Lung microvascular endothelial cell (primary cell): ENCODE measurements around the gene TBC1D10A. TPM values are rescaled to one million over a fixed set of nuclear protein-coding genes. Genes with fewer than 3 reads are reported as not detected.
A peak's percentile ranks its signal among the peaks of the same experiment; 100 is the strongest.

Source experiments
- DNase-seq, 2 donors: peaks; one replicate each; pipeline versions ENCODE4 v3.0.0 to v3.0.0-alpha.2; 2010; ENCODE audit warnings: low read depth in 2 of 2
- total RNA-seq: library from RNA; depleted of rRNA; stranded (reverse); fragments of >200 nt; gene quantifications from 2 replicates; pipeline ENCODE4 v1.2.1, GENCODE V29; 2014

TBC1D10A gene
- total RNA-seq, 1 donor from 2014 or later, result 8.9 TPM

DNA sequence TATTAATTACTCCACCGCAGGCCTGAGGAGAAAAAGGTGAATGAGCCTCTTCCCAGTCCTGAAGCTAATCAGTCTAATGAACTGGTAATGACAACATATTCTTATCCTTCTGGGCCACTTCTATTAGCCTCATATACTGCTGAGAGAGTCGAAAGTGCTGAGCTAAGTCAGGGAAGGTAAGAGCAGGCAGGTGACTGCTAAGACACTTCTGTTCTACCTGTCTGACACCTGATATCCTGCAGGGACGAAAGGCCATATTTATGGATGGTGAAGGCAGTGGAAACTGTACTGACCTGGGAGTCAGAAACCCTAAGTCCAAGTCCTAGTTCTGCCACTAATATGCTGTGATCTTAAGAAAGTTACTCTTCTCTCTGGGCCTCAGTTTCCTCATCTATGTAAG lies 3.5 kb downstream of the TBC1D10A start:
- DNase-seq, result no peak

DNA sequence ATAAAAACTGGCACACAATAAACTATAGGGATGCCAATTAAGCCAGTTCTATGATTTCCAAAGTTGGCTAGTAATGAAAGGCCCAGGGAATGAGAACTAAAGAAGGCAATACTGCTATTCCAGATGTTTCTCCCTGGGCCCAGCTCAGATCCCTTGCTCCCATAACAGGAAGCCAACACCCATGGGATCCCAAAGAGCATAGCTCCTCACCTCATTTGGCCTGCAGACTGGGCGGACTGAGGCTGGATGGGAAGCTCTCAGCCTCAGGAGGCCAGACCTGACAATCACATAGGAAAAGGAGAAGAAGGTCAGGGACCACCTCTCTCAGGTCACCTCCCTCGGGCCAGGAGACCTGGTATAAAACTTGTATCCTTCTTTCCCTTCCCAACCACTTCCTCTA lies 5.3 kb downstream of the TBC1D10A start:
- no peak for DNase-seq

DNA sequence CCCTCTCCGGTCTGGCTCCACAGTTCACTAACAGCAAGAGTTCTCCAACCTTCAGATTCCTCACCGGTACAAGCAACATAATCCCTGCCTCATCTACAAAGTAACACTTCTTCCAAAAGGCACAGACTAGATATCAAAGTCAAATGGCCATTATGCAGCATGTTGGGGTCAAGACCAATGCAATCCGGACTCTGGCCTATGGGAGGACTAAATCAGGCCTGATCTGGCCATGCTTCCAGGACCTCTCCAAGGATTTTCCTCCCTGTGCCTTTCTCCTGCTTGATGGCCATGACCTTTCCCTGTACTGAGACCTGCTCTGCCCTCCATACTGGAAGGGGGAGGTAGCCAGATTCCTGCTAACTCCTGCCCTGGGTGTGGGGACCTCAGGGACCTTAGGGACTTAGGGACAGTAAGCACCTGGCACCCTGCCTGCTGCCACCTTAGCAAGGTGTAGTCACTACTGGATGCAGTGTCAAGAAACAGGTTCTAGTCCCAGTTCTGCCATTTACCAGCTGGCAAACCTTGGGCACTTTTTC lies 6.7 kb downstream of the TBC1D10A start:
- DNase-seq, result no peak

DNA sequence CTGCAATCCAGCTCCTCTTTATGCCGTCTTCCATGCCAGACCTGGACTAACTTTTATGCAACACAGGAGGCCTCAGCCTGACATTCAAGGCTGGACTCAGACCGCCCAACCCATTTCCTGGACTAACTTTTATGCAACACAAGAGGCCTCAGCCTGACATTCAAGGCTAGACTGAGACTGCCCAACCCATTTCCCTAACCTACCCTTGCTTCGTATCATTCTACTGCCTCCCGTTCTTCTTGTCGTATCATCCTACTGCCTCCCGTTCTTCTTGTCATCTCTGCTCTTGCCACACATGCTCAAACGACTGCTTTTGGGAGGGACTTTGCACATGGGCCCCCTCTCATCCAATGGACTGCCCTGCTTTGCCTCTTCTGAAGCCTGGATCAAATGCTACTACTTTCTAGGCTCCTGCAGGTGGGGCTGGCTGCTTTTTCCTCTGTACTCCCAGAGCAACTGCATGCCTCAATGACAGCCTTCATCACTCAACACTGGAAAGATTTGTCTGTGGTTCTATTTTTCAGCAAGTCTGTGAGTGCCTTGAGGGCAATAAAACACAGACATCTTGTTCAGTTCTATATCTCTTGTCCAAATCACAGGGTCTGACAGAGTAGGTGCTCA lies 7.8 kb downstream of the TBC1D10A start:
- DNase-seq, result peak in 1 of 2 donors; percentile 29

DNA sequence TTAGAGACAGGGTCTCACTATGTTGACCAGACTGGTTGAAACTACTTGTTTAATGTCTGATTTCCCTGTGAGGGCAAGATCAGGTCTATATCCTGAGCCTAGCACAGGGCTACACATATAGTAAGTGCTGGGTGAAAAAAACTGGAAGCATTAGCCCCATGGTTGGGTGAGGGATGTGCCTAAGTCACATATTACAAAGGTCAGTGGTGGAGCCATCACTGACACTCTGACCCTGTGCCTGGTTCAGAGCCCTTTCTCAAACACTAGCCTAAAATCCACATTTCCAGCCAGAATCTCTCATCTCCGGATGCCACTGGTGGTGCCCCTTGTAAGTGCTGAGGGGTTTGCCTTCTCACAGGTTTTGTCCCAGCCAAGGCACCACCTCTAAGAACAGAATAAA lies 9.0 kb downstream of the TBC1D10A start:
- DNase-seq, result no peak

DNA sequence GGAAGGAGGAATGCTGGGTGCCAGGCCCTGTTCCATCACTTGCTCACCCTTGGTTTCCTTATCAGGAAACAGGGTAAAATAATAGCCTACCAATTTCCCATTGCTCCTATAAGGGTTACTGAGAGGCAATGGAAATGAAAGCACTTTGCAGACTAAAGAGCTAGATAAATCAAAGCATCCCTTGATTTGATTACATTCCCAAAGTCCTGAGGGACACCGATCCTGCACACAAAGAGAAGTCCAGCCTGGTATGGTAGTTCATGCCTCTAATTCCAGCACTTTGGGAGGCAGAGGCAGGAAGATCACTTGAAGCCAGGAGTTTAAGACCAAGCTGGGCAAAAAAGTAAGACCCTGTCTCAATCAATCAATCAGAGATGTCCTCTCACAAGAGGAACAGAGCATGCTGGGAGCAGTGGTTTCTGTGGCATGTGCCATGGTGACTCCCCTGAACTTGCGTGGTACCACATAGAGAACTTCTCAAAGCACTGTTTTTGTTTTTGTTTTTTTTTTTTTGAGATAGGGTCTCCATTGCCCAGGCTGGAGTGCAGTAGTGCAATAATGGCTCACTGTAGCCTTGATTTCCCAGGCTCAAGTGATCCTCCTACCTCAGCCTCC lies 10.7 kb downstream of the TBC1D10A start:
- no peak for DNase-seq

DNA sequence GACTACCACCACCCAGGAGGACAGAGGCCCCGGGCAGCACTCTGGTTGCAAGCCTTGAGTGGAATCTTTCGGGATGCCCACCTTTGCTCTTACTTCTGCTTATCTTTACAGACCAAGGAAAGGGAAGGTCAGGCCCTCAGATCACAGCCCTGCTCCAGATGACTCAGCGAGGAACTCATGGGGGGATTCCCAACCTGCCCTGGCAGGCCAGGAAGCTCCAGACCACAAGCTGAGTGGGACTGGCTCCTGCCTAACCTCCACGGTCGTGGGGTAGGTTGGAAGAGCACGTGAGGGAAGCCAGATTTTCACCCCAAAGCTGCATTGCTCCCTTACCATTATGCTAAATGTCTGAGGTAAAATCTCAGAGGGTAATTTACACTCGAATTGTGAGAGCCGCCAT lies 11.8 kb downstream of the TBC1D10A start:
- DNase-seq, result peak in 1 of 2 donors; percentile 73

DNA sequence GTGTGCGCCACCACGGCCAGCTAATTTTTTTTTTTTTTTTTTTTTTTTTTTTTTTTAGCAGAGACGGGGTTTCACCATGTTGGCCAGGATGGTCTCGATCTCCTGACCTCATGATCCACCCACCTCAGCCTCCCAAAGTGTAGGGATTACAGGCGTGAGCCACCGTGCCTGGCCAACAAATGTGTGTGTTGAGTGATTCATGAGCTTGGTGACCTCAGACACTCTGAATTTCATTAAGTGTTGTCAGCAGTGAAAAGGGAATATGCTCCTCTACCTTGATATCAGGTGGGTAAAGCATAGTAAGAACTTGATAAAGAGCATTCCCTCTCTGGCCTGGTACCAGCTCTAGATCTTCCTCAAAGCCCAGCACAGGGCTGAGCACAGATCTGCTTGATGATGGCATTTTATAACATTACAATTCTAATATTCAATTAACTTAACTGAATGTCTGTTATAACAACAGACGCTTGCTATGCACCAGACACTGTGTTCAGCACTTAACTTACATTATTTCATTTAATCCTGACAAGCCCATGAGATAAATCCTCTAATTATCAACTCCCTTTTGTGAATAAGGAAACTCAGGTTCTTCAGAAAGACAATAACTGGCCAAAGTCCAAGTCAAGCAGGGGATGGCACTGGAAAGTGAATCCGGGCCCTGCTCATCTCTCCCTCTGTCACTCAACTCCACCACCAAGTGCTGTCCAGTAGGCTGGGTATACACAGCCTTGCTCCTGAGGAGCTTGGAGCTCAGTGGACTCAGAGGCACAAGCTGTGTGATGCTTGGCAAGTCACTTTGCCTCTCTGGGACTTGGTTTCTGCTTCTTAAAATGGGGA lies 13.0 kb downstream of the TBC1D10A start:
- peak in 1 of 2 donors; percentile 26 for DNase-seq

DNA sequence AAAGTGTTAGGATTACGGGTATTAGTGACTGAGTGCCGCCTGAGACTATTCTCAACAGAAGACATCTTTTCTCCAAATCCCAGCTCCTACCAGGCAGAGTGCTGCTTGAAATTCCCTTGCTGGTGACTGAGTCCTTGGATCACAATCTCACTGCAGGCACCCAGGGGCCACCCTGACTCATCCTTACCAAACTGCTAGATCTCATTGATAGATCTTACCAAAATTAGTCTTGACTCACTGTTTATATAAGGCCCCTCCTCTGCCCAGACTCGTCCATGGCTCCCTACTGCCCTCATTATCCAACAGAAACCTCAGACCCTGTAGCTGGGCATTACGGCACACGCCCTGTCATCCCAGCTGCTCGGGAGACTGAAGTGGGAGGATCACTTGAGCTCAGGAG lies 14.7 kb downstream of the TBC1D10A start:
- peak in 1 of 2 donors; percentile 55 for DNase-seq

DNA sequence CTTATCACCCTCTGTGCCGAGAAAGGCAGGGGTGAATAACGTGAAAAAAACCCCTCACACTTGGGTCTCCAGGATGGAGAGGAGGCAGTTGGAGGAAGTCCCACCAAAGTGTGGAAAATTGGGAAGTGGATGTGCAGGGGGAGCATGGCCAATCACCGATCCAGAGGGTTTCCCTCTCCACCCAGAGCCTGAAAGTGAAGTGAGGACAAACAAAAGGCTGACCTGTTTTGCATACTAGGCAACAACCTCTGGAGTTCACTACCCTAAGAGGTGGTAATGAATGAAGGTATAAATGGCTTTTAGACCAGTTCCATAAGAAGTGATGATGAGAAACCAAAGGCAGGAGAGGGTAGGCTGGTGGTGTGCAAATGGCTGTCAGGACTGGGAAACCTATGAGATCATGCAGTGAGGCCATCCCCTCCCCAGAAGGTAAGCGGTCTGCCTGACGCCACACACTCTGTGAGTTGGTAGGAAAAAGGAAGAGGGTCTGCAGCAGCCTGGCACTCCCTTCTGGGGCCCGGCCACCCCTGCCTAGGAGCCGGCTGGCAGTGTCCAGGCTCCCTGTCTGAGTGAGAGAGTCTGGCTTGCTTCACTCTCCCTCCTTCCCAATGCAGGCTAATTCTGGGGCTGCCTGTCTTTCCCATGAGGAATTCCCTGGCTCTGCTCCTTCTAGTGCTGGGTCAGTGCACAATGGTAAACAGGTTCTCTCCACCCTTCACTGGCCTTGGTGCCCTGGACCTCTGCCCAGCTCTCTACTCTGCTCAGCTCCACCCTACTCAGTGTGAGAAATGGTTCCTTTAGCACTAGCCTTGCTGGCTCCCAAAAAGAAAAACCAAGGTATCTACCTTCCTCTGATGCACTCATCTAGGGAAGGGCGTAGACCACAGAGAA lies 15.6 kb downstream of the TBC1D10A start:
- DNase-seq, result peak in 1 of 2 donors; percentile 39

DNA sequence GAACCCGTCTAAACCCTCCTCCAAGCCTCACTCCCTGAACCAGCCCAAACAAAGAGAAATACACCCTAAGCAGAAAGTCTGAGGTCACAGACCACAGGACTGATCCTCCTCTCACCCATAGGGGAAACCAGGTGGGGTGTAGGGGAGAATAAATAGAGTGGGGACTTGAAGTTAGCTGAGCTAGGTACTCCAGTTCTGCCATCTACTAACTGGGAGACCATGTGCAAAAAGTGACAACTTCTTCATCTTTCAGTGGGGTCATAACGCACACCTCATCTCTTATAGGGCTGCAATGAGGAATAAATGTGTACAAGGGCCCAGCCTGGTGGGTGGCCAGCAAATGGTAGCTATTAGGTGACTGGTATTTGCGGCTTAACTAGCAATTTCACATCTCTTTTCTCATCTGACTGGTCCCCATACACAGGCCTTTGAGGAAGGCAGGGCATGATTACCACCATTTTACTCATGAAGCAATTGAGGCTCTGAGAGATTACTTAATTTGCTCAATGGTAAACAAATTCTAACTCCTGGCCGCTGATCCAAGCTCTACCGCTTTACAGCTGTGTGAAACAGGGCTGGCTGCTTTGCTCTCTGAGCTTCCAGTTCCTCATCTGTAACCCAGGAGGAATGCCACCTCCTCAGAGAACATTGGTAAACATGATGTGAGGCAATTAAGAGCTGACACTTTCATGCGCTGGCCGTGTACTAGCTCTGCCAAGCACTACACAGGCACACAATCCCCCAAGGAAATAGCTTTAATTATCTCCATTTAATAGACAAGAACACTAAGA lies 16.6 kb downstream of the TBC1D10A start:
- DNase-seq, result peak in 1 of 2 donors; percentile 36

DNA sequence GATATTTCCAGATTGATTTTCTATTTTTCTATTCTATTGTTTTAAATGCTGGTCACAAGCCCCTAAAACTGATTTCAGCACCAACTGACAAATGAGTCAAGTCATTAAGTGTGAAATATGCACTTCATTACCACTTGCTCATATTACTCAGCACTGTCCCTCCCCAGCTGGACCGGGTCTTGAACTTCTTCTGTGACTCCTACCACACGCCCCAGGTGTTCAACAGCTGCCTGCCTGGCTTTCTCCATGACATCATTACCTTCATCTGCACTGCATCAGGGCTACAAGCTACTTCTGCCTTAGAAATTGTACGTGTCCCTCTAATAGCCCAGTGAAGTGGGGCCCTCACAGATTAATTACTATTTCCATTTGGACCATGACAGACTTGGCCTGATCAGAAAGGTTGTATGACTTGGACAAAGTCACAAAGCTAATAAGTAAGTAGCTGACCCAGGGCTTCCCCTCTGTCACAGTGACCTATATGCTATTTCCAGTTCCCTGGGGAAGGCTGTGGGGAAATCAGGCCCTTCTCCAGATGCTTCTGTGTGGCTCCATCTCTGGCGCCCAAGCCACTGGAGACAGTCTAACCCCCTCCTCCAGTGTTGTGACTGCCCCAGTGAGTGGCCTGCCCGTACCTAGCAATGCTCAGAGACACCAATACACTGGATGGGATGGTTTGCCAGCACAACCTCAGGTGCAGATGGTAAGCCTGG lies 18.1 kb downstream of the TBC1D10A start:
- peak in 1 of 2 donors; percentile 68 for DNase-seq

DNA sequence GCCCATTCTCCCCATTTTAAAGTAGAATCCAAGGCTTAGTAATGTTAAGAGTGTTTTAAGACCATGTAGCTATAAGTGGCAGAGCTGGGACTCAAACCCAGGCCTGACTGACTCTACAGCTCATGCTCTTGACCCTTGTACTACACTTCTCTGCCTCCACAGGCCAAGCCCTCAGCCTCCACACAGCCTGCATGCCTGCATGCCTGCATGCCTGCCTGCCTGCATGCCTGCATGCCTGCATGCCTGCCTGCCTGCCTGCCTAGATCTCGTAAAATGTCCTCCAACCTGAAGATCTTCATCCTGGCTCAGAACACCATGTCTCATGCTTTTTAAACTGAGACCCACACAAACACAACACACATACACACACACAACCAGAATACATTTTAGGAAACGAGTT lies 18.6 kb downstream of the TBC1D10A start:
- no peak for DNase-seq

DNA sequence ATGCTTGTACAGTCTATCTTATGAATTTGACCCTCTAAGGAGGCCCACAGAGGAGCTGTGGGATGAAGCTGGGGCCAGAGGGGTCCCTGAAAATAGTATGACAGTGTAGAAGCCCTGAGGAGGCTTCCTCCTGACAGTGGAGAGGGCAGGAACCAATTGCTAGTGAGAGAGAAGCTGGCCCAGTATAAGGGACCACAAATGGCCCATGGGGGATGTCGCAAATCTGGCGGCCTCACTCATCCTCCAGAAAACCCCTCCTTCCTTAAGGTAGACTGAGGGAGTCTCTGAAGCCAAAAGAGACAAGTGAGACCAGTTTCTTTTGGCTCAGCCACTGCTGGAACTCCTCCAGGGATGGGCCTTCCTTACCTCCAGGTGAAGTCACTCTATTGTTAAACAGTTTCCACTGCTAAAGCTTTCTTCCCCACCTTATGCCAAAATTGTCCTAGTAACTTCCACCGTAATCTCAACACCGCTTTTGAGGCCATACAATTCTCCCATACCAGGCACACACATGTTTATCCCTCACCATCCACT lies 19.6 kb downstream of the TBC1D10A start:
- DNase-seq, result no peak

DNA sequence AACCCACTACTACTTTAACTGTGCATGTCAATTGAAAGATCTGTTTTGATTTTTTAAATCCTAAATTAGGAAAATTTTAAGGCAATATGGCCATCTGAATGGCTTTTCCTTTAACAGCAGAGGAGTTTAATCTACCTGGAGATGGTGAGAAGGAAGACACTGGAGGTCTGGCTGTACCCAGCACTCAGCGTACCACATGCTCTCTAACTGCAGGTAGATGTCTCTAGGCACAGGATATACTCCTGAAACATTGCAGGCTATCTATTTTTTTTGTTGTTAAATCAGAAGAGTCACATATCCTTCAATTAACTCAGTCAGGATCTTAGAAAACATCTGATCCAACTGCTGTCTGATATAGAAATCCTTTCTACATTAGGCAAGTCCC lies 20.1 kb downstream of the TBC1D10A start:
- no peak for DNase-seq

DNA sequence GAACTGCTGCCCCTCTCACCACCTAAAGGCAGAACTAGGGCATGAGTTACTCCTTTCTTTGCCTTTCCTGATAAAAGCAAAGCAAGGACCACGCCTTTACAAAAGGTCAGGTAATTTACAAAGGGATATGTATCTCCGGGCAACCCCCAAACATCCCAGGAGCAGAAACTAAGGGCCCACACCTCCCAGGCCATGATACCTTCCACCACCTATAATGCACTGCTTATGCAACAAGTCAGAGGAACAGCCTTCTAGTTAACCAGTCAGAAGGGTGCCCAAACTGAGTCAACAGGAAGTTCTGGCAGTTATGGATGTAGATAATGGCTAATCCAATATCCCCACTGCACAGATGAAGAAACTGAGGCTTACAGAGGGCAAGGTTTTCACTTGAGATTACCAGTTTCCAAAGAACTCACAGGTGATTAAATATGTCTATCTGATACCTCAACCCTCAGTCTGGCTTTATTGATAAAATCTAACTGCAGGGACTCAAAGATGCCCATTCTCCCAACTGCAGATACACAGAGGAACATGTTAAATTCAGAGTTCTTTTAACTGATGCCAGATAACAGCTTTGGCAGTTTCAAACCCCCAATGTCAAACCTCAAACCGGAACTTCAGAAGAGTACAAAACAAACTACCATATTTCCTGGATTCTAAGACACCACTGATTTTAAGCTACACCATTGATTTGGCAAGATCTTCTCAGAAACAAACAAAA lies 20.7 kb downstream of the TBC1D10A start:
- peak; percentile 28 to 46 for DNase-seq

DNA sequence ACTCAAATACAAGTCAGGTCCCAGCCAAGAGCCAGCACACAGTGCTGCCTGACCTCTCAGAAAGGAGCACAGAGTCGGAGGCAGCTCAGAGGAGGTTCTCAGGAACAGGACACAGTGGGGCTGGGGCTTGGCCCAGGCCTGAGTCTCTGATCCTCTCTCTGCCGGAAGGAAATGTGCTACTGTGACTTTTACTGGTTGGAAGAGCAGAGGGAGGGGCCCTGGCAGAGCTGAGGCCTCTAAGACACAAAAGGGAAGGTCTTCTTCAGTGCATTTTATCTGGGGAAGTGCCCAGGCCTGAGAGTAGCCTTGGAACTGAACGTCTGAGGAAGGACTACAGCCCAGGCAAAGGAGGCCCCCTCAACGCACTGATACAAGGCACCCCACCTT lies 21.2 kb downstream of the TBC1D10A start:
- peak; percentile 34 to 76 for DNase-seq

DNA sequence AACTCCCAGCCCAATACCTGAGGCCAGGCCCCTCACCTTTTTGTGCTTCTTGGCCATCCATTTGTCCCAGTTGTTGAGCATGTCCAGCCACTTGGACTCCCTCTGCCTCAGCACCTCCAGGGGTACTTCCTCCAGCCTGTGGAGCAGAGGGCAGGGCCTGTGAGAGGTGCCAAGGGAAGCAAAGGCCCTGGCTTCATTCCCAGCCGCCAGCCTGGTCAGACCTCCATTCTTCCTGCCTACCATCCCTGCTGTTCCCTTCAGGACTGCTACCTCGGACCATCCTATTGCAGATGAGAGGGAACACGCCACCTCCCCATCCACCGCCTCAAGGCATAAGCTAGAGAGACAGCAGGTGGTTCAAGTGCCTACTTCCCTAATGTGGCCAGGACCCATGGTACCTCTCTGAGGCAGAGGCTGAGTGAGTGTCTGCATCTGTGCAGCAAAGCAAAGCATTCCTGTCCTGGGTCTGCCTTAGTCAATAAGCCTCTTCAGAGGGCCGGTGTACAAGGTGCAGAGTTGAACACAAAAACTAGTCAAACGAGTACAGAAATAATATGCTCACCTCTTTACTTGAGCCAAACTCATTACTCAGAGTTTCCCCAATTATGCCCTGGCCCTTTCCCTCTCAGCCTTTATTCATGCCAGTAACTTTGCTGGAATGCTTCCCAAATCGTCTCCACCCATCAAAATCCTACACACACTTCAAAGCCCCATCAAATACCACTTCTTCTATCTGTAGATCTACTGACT lies 22.1 kb downstream of the TBC1D10A start:
- peak in 1 of 2 donors; percentile 72 for DNase-seq
